HG02798 (cell line): ENCODE data around the gene DGKB.
"Not testable (repeated sequence)": the region's sequence is repeated elsewhere in the genome, so short reads cannot be mapped to it uniquely, and the experiment has no call there.

Experiments
- ATAC-seq: cut with Tn5 transposase; IDR thresholded peaks from one replicate; pipeline ENCODE4 v1.9.1; 2021; ENCODE audit warnings: mild to moderate bottlenecking; ENCODE audit not compliant: unreplicated experiment, poor library complexity

The DGKB gene

DNA sequence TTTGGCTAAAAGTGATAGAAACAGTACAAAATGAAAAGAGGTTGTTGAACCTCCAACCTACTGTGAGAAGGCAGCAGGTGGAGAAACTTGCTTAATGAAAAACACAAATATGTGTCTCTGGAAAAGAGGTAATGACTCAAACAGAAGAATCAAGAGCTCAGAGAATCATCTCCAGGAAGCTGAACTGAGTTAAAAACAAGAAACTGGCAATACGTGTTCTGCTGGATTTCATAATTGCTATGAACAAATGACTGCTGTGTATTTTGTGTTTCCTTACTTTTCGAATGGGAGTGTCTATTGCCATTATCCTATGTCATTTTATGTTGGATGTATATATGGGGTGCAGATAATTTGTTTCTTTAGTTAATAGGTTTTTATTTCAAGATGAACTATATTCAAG lies 401.1 kb downstream of the DGKB start:
- no peak for ATAC-seq

DNA sequence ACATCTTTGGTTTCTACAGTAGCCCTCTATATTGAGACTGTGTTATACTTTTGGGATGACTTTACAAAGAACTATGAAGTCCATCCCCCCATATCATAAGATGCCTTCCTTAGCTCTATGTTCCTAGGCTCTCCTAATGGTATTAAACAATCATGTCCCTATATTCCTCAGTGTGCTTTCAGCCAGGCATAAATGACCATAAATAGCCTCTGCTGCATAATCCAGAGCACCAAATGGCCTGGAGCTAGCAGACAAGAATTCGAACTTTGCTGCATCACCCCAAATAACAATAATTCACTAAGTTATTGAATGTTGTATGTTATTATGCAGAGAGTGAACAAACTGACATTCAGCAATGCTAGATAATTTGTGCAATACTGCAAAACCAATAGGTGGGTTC lies 405.2 kb downstream of the DGKB start:
- ATAC-seq, result no peak

DNA sequence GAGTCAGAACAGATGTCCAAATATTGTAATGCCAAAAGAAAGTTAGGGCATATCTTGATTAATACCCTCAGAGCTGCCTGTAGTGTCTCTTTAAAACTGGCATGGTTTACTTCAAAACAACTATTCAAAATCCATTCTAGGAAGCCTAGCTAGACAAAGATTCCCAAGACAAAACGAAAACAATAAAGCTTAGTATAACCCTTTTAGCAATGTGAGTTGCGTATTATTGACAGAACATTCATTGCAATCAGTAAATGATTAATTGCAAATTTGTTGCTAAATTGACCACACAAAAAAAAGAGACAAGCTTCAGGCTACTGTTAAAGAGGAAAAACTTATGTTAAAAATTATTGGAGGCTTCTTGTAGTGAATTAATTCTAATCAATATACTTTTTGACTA lies 406.9 kb downstream of the DGKB start:
- no peak for ATAC-seq

DNA sequence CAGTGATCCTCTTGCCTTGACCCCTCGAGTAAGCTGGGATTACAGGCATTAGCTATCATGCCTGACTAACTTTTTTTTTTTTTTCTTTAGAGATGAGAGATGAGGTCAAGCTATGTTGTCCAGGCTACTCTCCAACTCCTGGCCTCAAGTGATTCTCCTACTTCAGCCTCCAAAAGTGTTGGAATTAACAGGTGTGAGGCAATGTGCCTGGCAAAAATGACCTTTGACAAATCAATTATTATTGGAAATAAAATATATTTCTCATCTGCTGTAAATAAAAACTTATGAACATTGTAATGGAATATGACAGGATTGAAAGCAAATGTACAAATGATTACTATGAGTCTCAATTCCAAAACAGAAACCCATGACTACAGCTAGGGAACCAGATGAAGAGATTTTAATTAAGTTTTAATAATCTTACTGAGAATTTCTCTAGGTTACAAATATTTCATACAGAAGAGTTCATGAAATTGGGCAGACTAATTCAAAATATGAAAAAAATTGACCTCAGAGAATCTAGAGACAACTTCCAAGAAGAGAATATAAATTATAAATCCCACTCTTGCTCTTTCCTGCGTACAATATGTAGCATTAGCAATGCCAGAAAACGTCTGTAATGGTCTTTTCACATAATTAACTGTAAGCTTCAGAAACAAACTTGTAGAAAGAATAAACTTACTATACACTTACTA lies 414.7 kb downstream of the DGKB start:
- ATAC-seq, result no peak

DNA sequence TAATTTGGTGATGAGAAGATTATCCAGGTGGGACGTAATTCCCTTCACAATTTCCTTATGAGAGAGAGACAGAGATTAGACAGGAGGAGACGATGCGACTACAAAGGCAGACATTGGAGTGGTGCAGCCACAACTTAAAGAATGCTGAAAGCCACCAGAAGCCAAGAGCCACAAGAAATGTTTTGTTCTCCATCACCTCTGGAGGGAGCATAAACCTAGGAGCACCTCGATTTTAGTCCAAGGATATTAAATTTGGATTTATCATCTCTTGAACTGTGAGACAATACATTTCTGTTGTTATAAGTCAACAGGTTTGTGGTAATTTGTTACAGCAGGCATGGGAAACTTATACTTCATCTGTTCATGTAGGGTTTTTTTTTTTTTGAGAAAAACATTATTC lies 418.9 kb downstream of the DGKB start:
- no peak for ATAC-seq

GRCh38 chr7:14480281-14480680 lies 422.3 kb downstream of the DGKB start:
- no peak for ATAC-seq

DNA sequence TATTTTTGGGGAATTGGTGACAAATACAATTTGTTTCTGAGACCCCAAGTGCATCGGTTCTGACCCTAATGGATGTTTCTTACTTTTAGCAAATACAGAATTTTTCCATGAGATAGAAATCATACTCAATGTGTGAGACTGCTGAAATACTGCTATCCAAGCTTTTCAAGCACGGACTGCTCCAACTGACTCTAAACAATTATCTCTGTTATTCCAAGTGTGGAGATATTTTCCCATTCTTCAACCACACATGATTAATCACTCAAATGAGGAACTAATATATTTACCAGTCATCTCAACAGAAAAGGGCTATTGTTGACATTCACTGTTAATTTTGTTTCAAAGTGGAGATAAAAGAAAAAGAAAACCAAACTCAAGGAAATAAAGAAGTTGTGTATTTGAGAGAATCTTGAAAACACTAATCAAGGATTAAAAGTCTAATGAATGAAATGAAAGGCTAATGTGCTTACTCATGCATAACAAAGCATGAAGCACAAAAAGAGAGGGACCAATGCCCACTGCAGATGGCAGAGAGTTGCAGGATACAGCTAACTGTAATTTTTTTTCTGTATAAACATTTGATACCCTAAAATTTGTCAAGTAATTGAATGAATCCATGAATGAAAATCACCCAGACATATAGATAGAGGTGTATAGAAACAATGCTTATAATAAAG lies 423.6 kb downstream of the DGKB start:
- no peak for ATAC-seq

GRCh38 chr7:14461716-14462115 lies 440.8 kb downstream of the DGKB start:
- ATAC-seq, result not testable (repeated sequence)

- ATAC-seq, result not testable (repeated sequence)
Measured at GRCh38 chr7:14458846-14459245, 443.7 kb downstream of the DGKB start.

GRCh38 chr7:14457568-14458453 lies 444.7 kb downstream of the DGKB start:
- ATAC-seq, result peak; percentile 73

- no peak for ATAC-seq
Measured at GRCh38 chr7:14449291-14449690, 453.3 kb downstream of the DGKB start.

- ATAC-seq, result peak; percentile 37
Measured at GRCh38 chr7:14446829-14447228, 455.7 kb downstream of the DGKB start.

DNA sequence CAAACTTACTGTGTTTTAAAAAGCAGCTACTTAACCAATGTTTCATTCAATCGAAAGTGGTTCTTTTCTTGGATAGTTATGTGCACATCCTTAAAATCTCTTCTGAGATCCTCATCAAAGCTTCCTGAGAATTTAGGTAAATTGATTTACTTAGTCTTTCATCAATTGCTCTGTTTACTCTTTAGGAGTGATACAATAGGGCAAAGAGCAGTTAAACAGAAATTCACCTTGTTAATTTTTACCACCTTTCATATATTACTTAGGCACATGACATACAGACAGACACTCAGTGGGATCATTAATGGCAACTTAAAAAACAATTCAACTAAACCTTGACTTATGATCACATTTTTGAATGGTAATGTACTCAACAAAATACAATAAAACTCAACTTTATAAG lies 456.3 kb downstream of the DGKB start:
- no peak for ATAC-seq

- no peak for ATAC-seq
Measured at GRCh38 chr7:14438366-14438765, 464.2 kb downstream of the DGKB start.

- no peak for ATAC-seq
Measured at GRCh38 chr7:14436878-14437277, 465.7 kb downstream of the DGKB start.

GRCh38 chr7:14432924-14433323 lies 469.6 kb downstream of the DGKB start:
- no peak for ATAC-seq

DNA sequence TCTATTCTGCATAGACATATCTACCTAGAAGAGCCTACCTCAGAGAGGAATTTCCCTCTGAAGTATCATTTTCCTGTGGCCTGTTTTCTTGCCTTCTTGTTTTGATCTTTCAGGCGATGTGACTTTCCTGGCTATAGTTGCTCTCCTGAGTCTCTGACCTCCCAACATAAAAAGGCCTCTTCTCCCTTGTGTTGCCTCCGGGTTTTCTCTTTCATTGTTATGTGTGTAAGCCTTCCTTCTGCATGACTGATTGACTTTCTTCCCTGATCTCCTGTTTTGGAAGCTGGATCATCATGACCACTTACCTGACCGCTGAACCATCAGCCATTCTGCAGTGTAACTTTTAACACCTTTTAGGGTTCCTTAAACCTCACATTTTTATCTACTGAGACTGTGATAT lies 471.6 kb downstream of the DGKB start:
- ATAC-seq, result no peak

DNA sequence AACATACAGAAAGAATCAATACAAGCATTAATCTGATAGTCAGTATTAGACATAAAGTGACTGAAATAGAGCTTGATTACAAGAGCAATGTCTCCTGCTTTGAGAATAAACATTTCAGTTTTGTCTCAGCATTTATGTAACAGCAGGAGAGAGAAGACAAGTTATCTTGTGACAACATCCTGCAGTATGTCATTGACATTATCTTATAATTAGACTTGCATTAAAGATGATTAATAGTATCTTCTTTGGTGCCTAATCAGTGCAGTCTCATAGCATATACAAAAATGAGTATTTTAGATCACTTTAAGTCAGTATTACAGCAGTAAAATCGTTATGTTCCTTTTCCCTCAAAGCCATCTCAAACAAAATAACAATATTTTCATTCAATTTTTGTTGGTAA lies 477.0 kb downstream of the DGKB start:
- no peak for ATAC-seq

- no peak for ATAC-seq
Measured at GRCh38 chr7:14424675-14425074, 477.9 kb downstream of the DGKB start.

DNA sequence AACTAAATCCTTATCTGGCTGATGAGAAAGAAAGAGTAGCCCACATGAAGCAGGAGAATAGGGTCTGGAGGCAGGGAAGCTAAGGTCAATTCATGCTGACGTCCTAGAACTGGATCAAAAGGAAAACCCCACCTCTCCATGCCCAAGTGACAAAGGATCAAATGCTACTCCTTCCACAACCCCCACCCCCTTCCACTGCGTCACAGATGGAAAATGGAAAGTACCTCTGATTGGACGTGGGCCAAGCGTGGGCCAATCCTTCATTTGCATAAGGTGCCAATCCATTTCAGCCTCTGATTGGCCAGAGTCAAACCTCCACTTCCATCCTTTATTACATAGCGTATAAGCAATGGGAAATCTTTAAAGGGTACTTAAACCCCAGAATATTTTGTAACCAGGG lies 481.8 kb downstream of the DGKB start:
- ATAC-seq, result no peak

DNA sequence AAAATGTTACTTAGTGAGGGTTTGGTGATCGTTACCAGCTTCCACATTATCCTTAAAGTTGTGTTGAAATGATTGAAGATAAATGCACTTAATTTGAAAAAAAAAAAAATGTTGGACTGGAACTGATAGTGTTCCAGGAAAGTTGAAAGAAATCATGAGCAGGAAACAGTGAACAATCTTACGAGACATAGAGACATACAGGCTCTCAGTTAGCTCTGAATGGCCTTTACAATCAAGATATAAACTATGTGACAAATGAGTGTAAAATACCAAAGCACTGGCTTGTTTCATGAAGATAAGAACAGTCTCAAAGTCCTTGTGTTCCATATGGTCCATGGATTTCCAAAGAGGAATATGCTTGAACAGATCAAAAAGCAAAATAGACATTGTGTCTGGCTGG lies 483.0 kb downstream of the DGKB start:
- ATAC-seq, result no peak
